GM12878 (cell line): ENCODE data around the gene MYO9B. TPM values are rescaled to one million over a fixed set of nuclear protein-coding genes. Genes with fewer than 3 reads are reported as not detected.
"Not testable (repeated sequence)": the region's sequence is repeated elsewhere in the genome, so short reads cannot be mapped to it uniquely, and the experiment has no call there.

Experiments used
- ATAC-seq: fragments of 200-7000 bp; cut with Tn5 transposase; 3 replicates; pipeline ENCODE4 v1.9.1; 2020; ENCODE audit warnings: mild to moderate bottlenecking, moderate library complexity
- BruUV-seq: library from RNA; stranded (reverse); fragments of 400-500 nt; replicated peaks from 2 replicates; lab custom pipeline; 2021; lab: Mats Ljungman, UMichigan
- CTCF ChIA-PET: fragments of 300-600 bp; sonication (Branson Sonifier 250); formaldehyde crosslinking; extraction: SDS; loops from one replicate; lab custom pipeline; 2021; ENCODE audit warnings: inconsistent platforms; lab: Yijun Ruan, JAX
- POLR2A ChIA-PET: fragments of 350-600 bp; formaldehyde crosslinking; extraction: SDS; loops from one replicate; lab custom pipeline; 2021; ENCODE audit warnings: inconsistent platforms; lab: Charles Lee
- RAD21 ChIA-PET: fragments of 300-600 bp; sonication (Branson Sonifier 250); formaldehyde crosslinking; loops from one replicate; lab custom pipeline; 2023; ENCODE audit warnings: antibody characterized with exemption; ENCODE audit not compliant: unreplicated experiment; lab: Charles Lee
- SMC1A ChIA-PET: fragments of 300-600 bp; sonication (Branson Sonifier 250); formaldehyde crosslinking; loops from one replicate; lab custom pipeline; 2023; ENCODE audit not compliant: unreplicated experiment, uncharacterized antibody; lab: Charles Lee
- DNase-seq: peaks from one replicate; pipeline ENCODE4 v3.0.0-alpha.2; 2011; ENCODE audit warnings: low read depth, low spot score
- FAIRE-seq: peaks from 3 replicates; lab custom pipeline; 2011; peaks lifted over from hg19 to GRCh38; lab: Jason Lieb, UNC
- H2AFZ ChIP-seq: 2 replicates; pipeline ENCODE4 v1.6.0; 2011; ENCODE audit warnings: low read depth, low read length, control low read depth; ENCODE audit not compliant: control insufficient read depth
- H3K27ac ChIP-seq: 2 replicates; pipeline ENCODE4 v1.5.1; 2011; ENCODE audit warnings: control low read depth; ENCODE audit not compliant: control insufficient read depth, insufficient read depth
- H3K27me3 ChIP-seq, 2 experiments: replicated peaks in 1 of 2; 2 replicates each; pipeline versions ENCODE4 v1.6.0 to v1.6.1; 2011; ENCODE audit warnings: low read length in 1 of 2; ENCODE audit not compliant: control insufficient read depth in 2 of 2, insufficient read depth in 2 of 2
- H3K36me3 ChIP-seq, 2 experiments: 2 replicates each; pipeline ENCODE4 v1.5.1; 2011; ENCODE audit warnings: low read length in 1 of 2; ENCODE audit not compliant: control insufficient read depth in 2 of 2, insufficient read depth in 2 of 2
- H3K4me1 ChIP-seq: 2 replicates; pipeline ENCODE4 v1.6.1; 2011; ENCODE audit warnings: mild to moderate bottlenecking, low read length, moderate library complexity, mixed read lengths; ENCODE audit not compliant: control insufficient read depth, insufficient read depth
- H3K4me2 ChIP-seq: 2 replicates; pipeline ENCODE4 v1.6.0; 2011; ENCODE audit warnings: control low read depth; ENCODE audit not compliant: control insufficient read depth, insufficient read depth
- H3K4me3 ChIP-seq: fragments of 200-600 bp; sonication (generic); 2 replicates; pipeline ENCODE4 v1.5.1; 2016
- H3K79me2 ChIP-seq: 2 replicates; pipeline ENCODE4 v1.6.0; 2011; ENCODE audit warnings: low read length; ENCODE audit not compliant: control insufficient read depth, insufficient read depth
- H3K9ac ChIP-seq: 2 replicates; pipeline ENCODE4 v1.8.0; 2011; ENCODE audit warnings: low read length, control low read depth, mixed read lengths; ENCODE audit not compliant: control insufficient read depth, insufficient read depth
- H3K9me3 ChIP-seq: replicated peaks from 3 replicates; pipeline ENCODE4 v1.5.1; 2011; ENCODE audit warnings: mild to moderate bottlenecking, low read length; ENCODE audit not compliant: control insufficient read depth, insufficient read depth
- H4K20me1 ChIP-seq: 2 replicates; pipeline ENCODE4 v1.6.0; 2011; ENCODE audit not compliant: control insufficient read depth, insufficient read depth
- CEBPZ ChIP-seq: fragments of 150-350 bp; IDR thresholded peaks from 2 replicates; pipeline ENCODE4 v1.6.1; 2016; ENCODE audit warnings: low read depth, low read length
- WGBS: methylation state at CpG from one replicate; pipeline ENCODE4 v1.1.6; 2016; ENCODE audit warnings: low lambda C conversion rate; ENCODE audit not compliant: insufficient replicate concordance, insufficient coverage; ENCODE audit errors: missing lambda C conversion rate; 5-methylcytosine and 5-hydroxymethylcytosine counted together
- in situ Hi-C: fragments of 300-500 bp; cut with MboI; formaldehyde crosslinking; loops from 9 replicates; pipeline ENCODE4 v1.14.3; 2018; ENCODE audit warnings: mixed read lengths
- intact Hi-C: fragments of 100-400 bp; cut with micrococcal nuclease; formaldehyde crosslinking; loops from one replicate; pipeline ENCODE4 v1.14.2; 2022; ENCODE audit not compliant: unreplicated experiment
- polyA plus RNA-seq, 11 experiments: library from polyadenylated mRNA; depleted of rRNA in 4 of 11; unstranded in 6 of 11; stranded (reverse) in 5 of 11; fragments of >200 nt; fragmentation: Nextera tagmentation in 4 of 11; fragmentation: Illumina TruSeq in 1 of 11; extraction: Ambion mirVana in 4 of 11; extraction: Trizol in 1 of 11; gene quantifications; 1 replicate in 1 of 11; 2 replicates in 10 of 11; pipeline versions ENCODE4 v1.2.1 to v1.2.3, GENCODE V29; 2011 to 2016; ENCODE audit warnings: inconsistent platforms in 2 of 11, missing spikeins in 2 of 11, low read depth in 1 of 11
- total RNA-seq, 4 experiments: library from RNA; depleted of rRNA in 3 of 4; stranded (reverse); fragments of >200 nt in 3 of 4; fragmentation: Illumina TruSeq in 1 of 4; extraction: Trizol in 1 of 4; gene quantifications; 2 replicates each; pipeline versions ENCODE4 v1.2.1 to v1.2.3, GENCODE V29; 2013 to 2021

Gene MYO9B
- total and polyA plus RNA-seq, 10 of the 15 experiments (the other 5 are each of a cell fraction or from before 2014, with no cell fraction given), result 5.4 to 165 (median 45.8) TPM

- no peak for TF ChIP-seq CEBPZ
Observed at GRCh38 chr19:17092696-17093095, 17.1 kb downstream of the MYO9B start (continued).

- in situ Hi-C loops, H3K27ac ChIP-seq, CTCF ChIA-PET, H4K20me1 ChIP-seq, H3K9ac ChIP-seq, DNase-seq, intact Hi-C loops, H3K9me3 ChIP-seq, BruUV-seq, H3K4me2 ChIP-seq, H3K27me3 ChIP-seq, ATAC-seq, POLR2A ChIA-PET, FAIRE-seq, H2AFZ ChIP-seq, H3K4me3 ChIP-seq: not testable (repeated sequence)
- Histone ChIP-seq H3K4me1 (peaks cover 21% of the 10 kb centered on the region), H3K36me3 (peaks cover 5 to 19% of the 10 kb centered on the region in 2 experiments), H3K79me2 (peaks cover 85% of the 10 kb centered on the region)
- ChIA-PET RAD21 (interaction anchor here (1.3 kb wide), 1 partner anchor 30 kb away, joined by 7 read pairs; no protein-coding TSS in a partner anchor), SMC1A (interaction anchor here (1.3 kb wide), 1 partner anchor 14 kb away, joined by 4 read pairs; no protein-coding TSS in a partner anchor)
- WGBS, result 86% methylated on average over 3 of the region's 3 CpGs
Observed at GRCh38 chr19:17094694-17095093, 19.1 kb downstream of the MYO9B start.
